Iris pigment epithelial cell (primary cell): ENCODE measurements around the gene KRTAP10-2.
"Not testable (repeated sequence)": the region's sequence is repeated elsewhere in the genome, so short reads cannot be mapped to it uniquely, and the experiment has no call there.

Experiments
- DNase-seq: peaks from one replicate; pipeline ENCODE4 v3.0.0-alpha.2; 2011; ENCODE audit warnings: low read depth

The KRTAP10-2 gene

GRCh38 chr21:44513389-44514217 lies 37.7 kb downstream of the KRTAP10-2 start:
- DNase-seq, result no peak

DNA sequence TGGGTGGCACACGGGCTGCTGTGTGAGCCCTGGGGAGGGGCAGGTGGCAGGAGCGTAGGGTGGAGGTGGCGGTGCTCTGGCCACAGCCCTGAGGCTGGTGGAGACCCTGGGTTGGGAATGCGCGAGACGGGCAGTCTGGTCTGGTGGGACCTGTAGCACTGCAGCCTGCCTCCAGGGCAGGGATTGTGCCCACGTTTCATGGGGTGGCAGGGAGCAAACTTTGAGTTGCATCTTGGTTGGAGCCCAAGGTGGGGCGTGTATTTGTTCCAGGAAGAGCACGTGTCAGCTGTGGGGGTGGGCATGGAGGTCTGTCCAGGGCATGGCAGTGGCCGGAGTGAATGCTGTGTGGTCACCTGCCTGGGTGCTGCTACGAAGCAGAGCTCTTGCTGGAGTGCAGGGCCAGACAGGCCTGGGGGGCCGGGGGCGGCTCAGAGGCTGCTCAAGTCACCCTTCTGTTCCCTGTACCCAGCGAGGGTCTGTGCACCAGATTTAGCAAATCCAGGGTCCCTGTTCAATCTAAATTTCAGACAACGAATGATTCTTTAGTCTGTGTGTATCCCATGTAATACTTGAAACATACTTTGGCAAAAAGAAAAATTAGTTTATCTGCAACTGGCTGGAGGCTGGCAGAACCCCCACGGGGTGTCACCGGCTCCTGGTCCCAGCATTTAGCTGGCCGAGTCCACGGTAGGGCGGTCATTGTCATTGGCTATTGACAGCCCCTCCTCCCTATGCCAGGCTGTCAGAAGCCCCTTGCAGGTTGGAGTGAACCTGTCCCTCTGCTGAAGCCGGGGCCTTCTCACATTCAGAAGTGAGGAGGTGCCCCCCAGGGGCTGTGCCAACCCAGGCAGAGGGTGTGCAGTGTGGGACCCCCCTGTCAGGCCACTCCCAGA lies 38.6 kb downstream of the KRTAP10-2 start:
- DNase-seq, result no peak

GRCh38 chr21:44511938-44512275 lies 39.4 kb downstream of the KRTAP10-2 start:
- no peak for DNase-seq

DNA sequence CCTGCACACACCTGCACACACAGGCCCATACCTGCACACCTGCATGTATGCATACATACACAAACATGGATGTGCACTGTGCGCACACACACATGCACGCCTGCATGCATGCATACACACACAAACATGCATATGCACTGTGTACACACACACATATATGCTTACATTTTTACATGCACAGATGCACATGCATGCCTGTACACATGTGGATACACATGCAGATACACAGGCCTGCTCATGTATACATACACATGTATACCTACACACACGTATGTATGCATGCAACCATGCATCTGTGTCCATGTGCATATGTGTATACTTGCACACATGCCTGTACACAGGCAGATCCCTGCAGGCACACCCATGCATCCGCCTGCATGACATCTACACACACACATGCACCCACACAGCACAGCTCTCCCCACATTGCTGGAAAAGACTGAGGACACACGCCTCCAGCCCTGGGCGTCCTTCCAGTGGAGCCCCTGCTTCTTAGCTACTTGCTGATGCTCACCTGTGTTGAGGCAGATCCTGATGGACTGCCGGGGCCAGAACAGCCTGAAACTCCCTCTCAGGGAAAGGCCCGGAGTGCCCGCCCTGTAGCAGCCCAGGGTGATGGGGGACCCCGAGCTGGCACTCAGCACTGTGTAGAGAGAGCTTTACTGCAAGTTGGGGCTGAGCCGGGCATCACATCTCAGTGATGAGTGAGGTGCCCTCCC lies 39.9 kb downstream of the KRTAP10-2 start:
- no peak for DNase-seq

GRCh38 chr21:44510508-44511218 lies 40.6 kb downstream of the KRTAP10-2 start:
- peak; percentile 8 for DNase-seq

- no peak for DNase-seq
Observed at GRCh38 chr21:44510109-44510507, 41.2 kb downstream of the KRTAP10-2 start.

GRCh38 chr21:44509539-44509938 lies 41.8 kb downstream of the KRTAP10-2 start:
- DNase-seq, result no peak

- no peak for DNase-seq
Observed at GRCh38 chr21:44508711-44509445, 42.4 kb downstream of the KRTAP10-2 start.

GRCh38 chr21:44508426-44508710 lies 42.9 kb downstream of the KRTAP10-2 start:
- DNase-seq, result no peak

DNA sequence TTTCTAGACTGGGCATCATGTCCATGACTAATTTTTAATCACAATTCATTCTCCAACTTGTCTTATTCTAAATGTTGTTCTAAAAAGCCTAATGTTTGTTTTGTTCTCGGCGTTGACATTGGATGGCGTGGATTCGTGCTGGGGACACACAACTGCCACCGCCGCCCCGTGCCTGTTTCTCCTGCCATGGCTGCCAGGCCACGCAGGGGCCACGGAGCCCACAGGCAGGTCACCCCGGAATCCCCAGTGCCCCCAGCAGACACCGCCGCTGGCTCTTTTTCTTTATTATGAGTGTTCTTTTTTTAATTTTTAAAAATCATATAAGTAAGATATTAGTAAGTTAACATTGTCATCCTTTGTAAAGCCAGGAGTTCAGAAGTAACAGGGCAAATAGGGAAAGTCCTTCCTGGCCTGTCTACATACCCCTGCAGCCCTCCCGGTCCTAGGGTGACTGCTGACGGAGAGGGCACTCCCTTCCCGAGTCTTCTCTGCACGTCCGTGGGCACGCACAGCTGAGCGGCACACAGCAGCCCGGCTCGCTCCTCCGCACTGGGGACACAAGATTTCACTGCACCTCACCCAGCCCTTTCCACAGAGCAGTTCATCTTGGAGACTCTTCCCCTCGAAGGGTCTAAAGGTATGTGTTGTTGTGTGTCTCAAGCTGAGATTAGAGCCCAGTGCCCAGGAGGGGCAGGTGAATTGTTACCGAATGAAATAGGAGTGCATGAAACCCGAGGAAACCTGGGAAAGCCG lies 43.5 kb downstream of the KRTAP10-2 start:
- DNase-seq, result no peak

GRCh38 chr21:44506279-44507255 lies 44.7 kb downstream of the KRTAP10-2 start:
- no peak for DNase-seq

DNA sequence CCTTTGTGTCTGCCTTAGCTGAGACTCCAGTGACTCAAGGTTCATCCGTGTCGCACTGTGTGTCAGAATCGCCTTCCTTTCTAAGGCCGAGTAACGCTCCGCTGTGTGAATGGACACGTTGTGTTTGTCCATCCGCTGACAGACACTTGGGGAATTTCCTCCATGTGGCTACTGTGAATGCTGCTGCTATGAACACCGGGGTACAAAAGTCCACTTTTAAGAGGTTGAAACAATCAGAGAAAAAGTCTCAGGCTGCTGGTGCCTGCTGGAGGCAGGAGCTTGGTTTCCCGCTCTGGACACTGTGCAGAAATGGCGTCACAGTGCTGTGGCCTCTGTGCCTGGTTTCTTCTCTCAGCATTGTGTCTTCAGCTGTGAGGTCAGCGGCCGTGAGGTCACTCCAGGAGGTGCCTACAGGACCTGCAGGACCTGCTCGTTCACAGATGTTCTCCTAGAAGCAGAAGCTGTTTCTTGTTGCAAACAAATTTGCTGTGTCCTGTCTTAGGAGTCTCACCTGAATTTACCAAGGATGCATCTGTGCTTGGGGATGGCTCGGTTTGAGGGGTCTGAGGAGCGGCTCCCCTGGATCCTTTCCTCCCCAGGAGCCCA lies 45.5 kb downstream of the KRTAP10-2 start:
- DNase-seq, result no peak

DNA sequence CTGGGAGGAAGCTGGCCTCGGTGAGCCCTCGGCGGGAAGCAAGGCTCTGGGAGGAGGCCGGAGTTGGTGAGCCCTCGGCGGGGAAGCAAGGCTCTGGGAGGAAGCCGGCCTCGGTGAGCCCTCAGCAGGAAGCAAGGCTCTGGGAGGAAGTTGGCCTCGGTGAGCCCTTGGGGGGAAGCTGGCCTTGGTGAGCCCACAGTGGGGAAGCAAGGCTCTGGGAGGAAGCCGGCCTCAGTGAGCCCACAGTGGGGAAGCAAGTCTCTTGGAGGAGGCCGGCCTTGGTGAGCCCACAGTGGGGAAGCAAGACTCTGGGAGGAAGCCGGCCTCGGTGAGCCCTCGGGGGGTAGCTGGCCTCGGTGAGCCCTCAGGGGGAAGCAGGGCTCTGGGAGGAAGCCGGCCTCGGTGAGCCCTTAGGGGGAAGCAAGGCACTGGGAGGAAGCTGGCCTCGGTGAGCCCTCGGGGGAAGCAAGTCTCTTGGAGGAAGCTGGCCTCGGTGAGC lies 47.4 kb downstream of the KRTAP10-2 start:
- no peak for DNase-seq

DNA sequence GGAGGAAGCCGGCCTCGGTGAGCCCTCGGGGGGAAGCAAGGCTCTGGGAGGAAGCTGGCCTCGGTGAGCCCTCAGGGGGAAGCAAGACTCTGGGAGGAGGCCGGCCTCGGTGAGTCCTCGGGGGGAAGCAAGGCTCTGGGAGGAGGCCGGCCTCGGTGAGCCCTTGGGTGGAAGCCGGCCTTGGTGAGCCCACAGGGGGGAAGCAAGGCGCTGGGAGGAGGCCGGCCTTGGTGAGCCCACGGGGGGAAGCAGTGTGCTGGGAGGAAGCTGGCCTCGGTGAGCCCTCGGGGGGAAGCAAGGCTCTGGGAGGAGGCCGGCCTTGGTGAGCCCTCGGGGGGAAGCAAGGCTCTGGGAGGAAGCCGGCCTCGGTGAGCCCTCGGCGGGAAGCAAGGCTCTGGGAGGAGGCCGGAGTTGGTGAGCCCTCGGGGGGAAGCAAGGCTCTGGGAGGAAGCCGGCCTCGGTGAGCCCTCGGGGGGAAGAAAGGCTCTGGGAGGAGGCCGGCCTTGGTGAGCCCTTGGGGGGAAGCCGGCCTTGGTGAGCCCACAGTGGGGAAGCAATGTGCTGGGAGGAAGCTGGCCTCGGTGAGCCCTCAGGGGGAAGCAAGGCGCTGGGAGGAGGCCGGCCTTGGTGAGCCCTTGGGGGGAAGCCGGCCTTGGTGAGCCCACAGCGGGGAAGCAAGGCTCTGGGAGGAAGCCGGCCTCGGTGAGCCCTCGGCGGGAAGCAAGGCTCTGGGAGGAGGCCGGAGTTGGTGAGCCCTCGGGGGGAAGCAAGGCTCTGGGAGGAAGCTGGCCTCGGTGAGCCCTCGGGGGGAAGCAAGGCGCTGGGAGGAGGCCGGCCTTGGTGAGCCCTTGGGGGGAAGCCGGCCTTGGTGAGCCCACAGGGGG lies 48.1 kb downstream of the KRTAP10-2 start:
- not testable (repeated sequence) for DNase-seq

DNA sequence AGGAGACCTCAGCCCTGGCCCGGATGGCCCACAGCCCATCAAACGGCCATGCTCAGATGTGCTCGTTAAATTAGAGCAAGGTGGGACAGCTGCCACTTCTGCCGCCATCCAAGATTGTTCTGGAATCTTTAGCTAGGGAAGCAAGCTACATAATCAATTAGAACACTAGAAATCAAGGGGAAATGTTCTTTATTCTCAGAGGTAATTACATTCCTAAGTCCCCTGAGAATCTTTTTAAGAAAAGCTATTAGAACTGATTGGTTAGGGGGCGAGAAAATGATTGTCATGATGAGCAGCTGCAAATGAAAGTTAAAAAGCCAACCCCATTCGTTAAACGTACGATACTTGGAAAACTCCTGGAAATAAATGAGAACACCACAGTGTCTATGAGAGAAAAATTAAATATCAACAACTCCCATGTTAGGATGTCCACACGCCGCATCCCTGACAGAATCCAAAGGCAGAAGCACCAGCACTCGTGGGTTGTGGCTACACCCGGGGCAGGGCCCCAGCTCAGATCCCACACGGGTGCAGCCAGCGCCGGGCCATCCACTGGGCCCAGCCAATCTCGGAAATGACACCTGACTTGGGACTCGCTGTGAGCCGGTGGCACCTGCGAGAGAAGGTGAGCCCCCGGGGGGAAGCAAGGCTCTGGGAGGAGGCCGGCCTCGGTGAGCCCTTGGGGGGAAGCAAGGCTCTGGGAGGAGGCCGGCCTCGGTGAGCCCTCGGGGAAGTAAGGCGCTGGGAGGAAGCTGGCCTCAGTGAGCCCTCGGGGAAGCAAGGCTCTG lies 48.9 kb downstream of the KRTAP10-2 start:
- DNase-seq, result no peak
